Body of pancreas (tissue), 4 donors: ENCODE results near the gene KIF6. TPM values are rescaled to one million over a fixed set of nuclear protein-coding genes. Genes with fewer than 3 reads are reported as not detected.

ENCODE experiments used
- ATAC-seq: fragments of 150-250 bp; one replicate; pipeline ENCODE4 v1.9.1; 2016
- DNase-seq, 4 donors: peaks; one replicate each; pipeline ENCODE4 v3.0.0-alpha.2; 2019
- H3K27ac ChIP-seq, 4 donors: fragments of 200-600 bp; sonication (generic); 1 replicate in 3 of 4; 2 replicates in 1 of 4; pipeline versions ENCODE4 v1.5.1 to v1.6.1; 2016 to 2019; ENCODE audit warnings: mild to moderate bottlenecking in 1 of 4, mixed read lengths in 1 of 4, moderate library complexity in 1 of 4
- H3K27me3 ChIP-seq, 2 donors: fragments of 200-600 bp; sonication (generic); one replicate each; pipeline ENCODE4 v1.6.0; 2016; ENCODE audit warnings: mild to moderate bottlenecking in 1 of 2
- H3K36me3 ChIP-seq, 2 donors: fragments of 200-600 bp; sonication (generic); replicated peaks in 1 of 2; 2 replicates each; pipeline ENCODE4 v1.5.1; 2016; ENCODE audit warnings: low read depth in 2 of 2; ENCODE audit not compliant: insufficient read depth in 1 of 2
- H3K4me1 ChIP-seq: fragments of 200-600 bp; sonication (generic); one replicate; pipeline ENCODE4 v1.6.0; 2016
- H3K4me3 ChIP-seq, 2 donors: fragments of 200-600 bp; sonication (generic); 1 replicate in 1 of 2; 2 replicates in 1 of 2; pipeline ENCODE4 v1.5.1; 2016 to 2019
- H3K9me3 ChIP-seq, 3 donors: fragments of 200-600 bp; sonication (generic); 1 replicate in 2 of 3; 2 replicates in 1 of 3; pipeline ENCODE4 v1.5.1; 2016
- CTCF ChIP-seq, 7 experiments: fragments of 450-650 bp in 4 of 7; fragments of 200-600 bp in 3 of 7; sonication (generic) in 3 of 7; IDR thresholded peaks; one replicate each; pipeline ENCODE4 v1.5.1; 2016 to 2019; ENCODE audit warnings: antibody characterized with exemption in 7 of 7
- POLR2A ChIP-seq, 3 donors: fragments of 450-650 bp; IDR thresholded peaks; one replicate each; pipeline ENCODE4 v1.6.1; 2016; ENCODE audit warnings: antibody characterized with exemption in 3 of 3, mild to moderate bottlenecking in 2 of 3
- WGBS, 2 donors: methylation state at CpG; one replicate each; pipeline ENCODE4 v1.1.5; 2017; 5-methylcytosine and 5-hydroxymethylcytosine counted together
- intact Hi-C: fragments of 100-400 bp; cut with DNase I; formaldehyde crosslinking; loops from one replicate; pipeline ENCODE4 v1.15.1; 2023
- total RNA-seq, 2 donors: library from RNA; depleted of rRNA; stranded (reverse); fragments of >200 nt; gene quantifications; one replicate each; pipeline ENCODE4 v1.1.0, GENCODE V29; 2016

KIF6 gene
- total RNA-seq, 2 donors from 2014 or later, result not detected

GRCh38 chr6:39769012-39769411, 43.8 kb upstream of the KIF6 start:
- no peaks in the 10 kb centered on the region for H3K9me3 ChIP-seq
- 66 to 79% methylated on average over 5 of the region's 5 CpGs for WGBS, 2 donors
- DNase-seq, result no peak
- no peaks in the 10 kb centered on the region for H3K4me1 ChIP-seq
- TF ChIP-seq POLR2A (IDR thresholded peaks at IDR 0.05) (no peak), CTCF (IDR thresholded peaks at IDR 0.05) (no peak)
- no peaks in the 10 kb centered on the region for H3K27me3 ChIP-seq
- no peak overlapping the region for H3K27ac ChIP-seq
- ATAC-seq, result no peak
- no peaks in the 10 kb centered on the region for H3K36me3 ChIP-seq
- intact Hi-C loops, result no loop called here
- no peak overlapping the region for H3K4me3 ChIP-seq

GRCh38 chr6:39765508-39766065, 40.4 kb upstream of the KIF6 start:
- Histone ChIP-seq H3K4me1 (no peaks in the 10 kb centered on the region), H3K27me3 (no peaks in the 10 kb centered on the region), H3K27ac (no peak overlapping the region), H3K4me3 (no peak overlapping the region), H3K36me3 (no peaks in the 10 kb centered on the region), H3K9me3 (no peaks in the 10 kb centered on the region)
- 36 to 50% methylated on average over 3 of the region's 3 CpGs for WGBS, 2 donors
- TF ChIP-seq CTCF (IDR thresholded peaks at IDR 0.05) (no peak), POLR2A (IDR thresholded peaks at IDR 0.05) (no peak)
- ATAC-seq, result no peak
- DNase-seq, result no peak
- intact Hi-C loops, result no loop called here

GRCh38 chr6:39760226-39760952, 35.2 kb upstream of the KIF6 start:
- 74 to 75% methylated on average over 3 of the region's 3 CpGs for WGBS, 2 donors
- intact Hi-C loops, result no loop called here
- no peaks in the 10 kb centered on the region for H3K4me1 ChIP-seq
- ATAC-seq (no peak), DNase-seq (no peak)
- H3K36me3 ChIP-seq, result no peaks in the 10 kb centered on the region
- no peak overlapping the region for H3K27ac ChIP-seq
- no peaks in the 10 kb centered on the region for H3K27me3 ChIP-seq
- no peak for TF ChIP-seq CTCF (IDR thresholded peaks at IDR 0.05)
- no peak for TF ChIP-seq POLR2A (IDR thresholded peaks at IDR 0.05)
- no peak overlapping the region for H3K4me3 ChIP-seq
- H3K9me3 ChIP-seq, result no peaks in the 10 kb centered on the region

GRCh38 chr6:39758905-39759605, 33.8 kb upstream of the KIF6 start:
- H3K27ac ChIP-seq, result no peak overlapping the region
- ATAC-seq (no peak), DNase-seq (no peak)
- WGBS, 2 donors, result 89% methylated on average over 2 of the region's 2 CpGs
- H3K9me3 ChIP-seq, result no peaks in the 10 kb centered on the region
- TF ChIP-seq CTCF (IDR thresholded peaks at IDR 0.05) (no peak), POLR2A (IDR thresholded peaks at IDR 0.05) (no peak)
- intact Hi-C loops, result no loop called here
- H3K36me3 ChIP-seq, result no peaks in the 10 kb centered on the region
- no peaks in the 10 kb centered on the region for H3K27me3 ChIP-seq
- H3K4me1 ChIP-seq, result no peaks in the 10 kb centered on the region
- H3K4me3 ChIP-seq, result no peak overlapping the region
